CD4-positive, alpha-beta T cell treated with Interferon alpha-2 for 1 hour (primary cell): ENCODE data around the gene SCAI.
"Not testable (repeated sequence)": the region's sequence is repeated elsewhere in the genome, so short reads cannot be mapped to it uniquely, and the experiment has no call there.

ENCODE experiments used
- DNase-seq, 2 donors: peaks; one replicate each; pipeline ENCODE4 v3.0.0-alpha.2; 2020 to 2022

The SCAI gene

DNA sequence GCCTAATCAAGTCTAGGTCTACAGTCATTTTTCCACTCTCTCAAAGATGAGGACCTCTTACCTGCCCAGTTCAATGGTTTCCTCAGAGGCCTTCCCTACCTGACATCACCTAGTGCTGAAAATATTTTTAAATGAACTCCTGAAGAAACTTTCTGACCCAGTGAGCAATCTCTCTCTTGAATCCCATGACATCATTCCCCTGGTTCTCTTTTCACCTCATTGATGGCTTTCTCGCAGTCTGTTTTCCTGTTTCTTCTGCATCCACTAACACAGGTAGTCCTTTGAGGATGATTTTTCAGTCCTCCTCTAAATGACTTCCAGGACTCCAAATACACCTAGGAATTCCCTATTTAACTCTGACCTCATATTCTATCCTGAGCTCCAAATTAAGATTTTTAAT is 40.3 kb downstream of the SCAI start:
- DNase-seq, result no peak

DNA sequence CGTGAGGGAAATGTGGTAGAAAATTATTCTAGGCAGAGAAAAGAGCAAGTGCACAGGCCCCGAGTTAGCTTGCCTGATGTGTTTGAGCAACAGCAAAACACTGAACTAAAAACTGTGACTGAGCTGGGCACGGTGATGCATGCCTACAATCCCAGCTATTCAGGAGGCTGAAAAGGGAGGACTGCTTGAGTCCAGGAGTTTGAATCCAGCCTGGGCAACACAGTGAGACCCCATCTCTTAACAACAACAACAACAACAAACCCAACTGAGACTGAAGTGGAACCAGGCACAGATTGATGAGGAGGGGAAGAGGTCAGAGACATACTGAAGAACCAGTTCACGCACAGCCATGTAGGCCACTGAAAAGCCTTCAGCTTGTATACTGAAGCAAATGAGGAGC is 42.5 kb downstream of the SCAI start:
- DNase-seq, result no peak

DNA sequence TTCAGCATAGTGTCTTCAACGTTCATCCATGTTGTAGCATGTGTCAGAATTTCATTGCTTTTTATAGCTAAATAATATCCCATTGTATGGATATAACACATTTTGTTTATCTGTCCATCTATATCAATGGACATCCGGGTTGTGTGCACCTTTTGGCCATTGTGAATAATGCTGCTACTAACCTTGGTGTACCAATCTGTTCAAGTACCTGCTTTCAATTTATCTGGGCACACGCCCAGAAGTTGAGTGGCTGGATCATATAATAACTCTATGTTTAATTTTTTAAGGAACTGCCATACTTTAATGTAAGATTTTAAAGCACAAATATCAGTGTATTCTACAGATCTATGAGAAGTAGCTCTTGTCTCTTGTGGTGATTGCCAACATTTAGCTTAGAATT is 43.5 kb downstream of the SCAI start:
- no peak for DNase-seq

- no peak for DNase-seq
Observed at GRCh38 chr9:125095821-125096443, 47.4 kb downstream of the SCAI start.

DNA sequence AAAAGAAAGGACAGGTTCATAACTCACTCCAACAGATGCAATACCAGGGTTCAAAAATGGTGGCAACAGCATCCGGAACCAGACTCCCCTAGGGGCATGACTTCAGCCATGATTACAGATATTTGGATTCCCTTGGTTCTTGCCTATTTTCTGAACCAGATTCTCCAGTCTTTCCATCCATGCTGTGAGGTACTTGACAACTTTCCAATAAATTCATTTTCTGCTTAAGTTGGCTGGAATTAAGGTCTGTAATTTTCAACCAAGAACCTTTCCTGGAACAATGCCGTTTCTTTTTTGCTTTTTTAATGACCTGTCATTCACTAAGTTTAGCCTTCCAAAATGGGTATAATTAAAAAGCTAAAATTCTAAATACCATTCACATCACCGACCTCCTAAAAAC is 52.2 kb downstream of the SCAI start:
- DNase-seq, result no peak

DNA sequence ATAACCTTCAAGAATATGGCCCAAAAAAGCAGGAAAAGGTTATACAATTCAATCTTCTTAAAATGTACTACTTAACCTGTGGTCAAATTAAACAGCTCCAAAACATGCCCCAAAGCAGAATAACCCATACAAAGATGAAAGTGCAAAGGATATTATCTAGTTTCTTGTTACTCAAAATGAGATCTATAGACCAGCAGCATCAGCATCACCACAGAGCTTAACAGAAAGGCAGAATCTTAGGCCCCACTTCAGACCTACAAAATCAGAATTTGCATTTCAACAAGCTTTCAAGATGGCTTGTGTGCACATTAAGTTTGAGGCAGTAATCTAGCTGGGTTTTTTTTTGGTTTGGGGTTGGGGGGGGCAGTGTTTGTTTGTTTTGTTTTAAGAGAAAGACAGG is 54.0 kb downstream of the SCAI start:
- no peak for DNase-seq

GRCh38 chr9:125088752-125089151 is 54.6 kb downstream of the SCAI start:
- DNase-seq, result no peak

- no peak for DNase-seq
Observed at GRCh38 chr9:125085703-125086477, 57.4 kb downstream of the SCAI start.

DNA sequence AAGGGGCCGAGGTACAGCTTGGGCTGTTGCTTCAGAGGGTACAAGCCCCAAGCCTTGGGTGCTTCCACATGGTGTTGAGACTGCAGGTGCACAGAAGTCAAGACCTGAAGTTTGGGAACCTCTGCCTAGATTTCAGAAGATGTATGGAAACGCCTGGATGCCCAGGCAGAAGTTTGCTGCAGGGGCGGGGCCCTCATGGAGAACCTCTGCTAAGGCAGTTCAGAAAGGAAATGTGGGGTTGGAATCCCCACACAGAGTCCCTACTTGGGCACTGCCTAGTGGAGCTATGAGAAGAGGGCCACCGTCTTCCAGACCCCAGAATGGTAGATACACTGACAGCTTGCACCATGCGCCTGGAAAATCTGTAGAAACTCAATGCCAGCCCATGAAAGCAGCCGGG is 61.1 kb downstream of the SCAI start:
- DNase-seq, result not testable (repeated sequence)

DNA sequence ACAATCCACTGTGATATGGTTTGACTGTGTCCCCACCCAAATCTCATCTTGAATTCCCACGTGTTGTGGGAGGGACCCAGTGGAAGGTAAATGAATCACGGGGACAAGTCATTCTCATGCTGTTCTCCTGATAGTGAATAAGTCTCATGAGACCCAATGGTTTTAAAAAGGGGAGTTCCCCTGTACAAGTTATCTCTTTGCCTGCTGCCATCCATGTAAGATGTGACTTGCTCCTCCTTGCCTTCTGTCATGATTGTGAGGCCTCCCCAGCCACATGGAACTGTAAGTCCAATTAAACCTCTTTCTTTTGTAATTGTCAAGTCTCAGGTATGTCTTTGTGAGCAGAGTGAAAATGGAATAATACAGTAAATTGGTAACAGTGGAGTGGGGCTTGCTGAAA is 62.5 kb downstream of the SCAI start:
- DNase-seq, result not testable (repeated sequence)

GRCh38 chr9:125079931-125080330 is 63.4 kb downstream of the SCAI start:
- no peak for DNase-seq

DNA sequence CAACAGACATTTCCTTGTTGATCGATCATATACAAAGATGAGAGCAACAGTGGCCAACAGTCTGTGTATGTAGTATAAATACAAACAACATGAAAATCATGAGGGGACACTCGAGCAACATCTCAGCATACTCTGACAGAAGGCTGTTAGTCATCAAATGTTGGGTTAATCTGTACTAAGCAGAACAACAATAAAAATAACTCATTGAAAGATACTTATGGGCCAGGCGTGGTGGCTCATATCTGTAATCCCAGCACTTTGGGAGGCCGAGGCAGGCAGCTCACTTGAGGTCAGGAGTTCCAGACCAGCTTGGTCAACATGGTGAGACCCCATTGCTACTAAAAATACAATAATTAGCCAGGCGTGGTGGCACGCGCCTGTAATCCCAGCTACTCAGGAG is 67.3 kb downstream of the SCAI start:
- no peak for DNase-seq

GRCh38 chr9:125074976-125075375 is 68.4 kb downstream of the SCAI start:
- no peak for DNase-seq

DNA sequence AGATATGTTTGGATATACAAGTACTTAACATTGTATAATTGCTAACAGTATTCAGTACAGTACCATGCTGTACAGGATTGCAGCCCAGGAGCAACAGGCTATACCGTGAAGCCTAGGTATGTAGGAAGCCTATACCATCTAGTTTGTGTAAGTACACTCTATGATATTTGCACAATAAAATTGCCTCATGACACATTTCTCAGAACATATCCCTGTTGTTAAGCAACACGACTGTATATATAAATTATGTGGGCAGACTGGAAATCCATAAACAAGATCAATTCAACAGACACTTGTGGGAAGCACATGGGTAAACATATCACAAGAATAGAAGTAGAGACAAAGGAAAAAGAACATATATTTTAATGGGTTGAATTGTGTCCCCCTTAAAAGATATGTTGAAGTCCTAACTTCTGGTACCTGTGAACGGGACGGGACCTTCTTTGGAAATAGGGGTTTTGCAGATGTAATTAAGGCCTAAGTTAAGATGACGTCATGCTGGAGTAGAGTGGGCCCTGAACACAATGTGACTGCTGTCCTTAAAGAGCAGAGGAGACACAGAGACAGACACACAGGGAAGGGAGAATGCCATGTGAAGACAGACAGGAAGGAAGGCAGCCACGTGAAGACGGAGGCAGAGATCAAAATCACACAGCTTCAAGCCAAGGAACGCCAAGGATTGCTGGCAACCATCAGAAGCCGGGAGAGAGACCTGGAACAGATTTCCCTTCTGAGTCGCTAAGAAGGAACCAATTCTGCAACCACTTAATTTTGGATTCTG is 76.3 kb downstream of the SCAI start:
- no peak for DNase-seq

- no peak for DNase-seq
Observed at GRCh38 chr9:125061391-125061790, 81.9 kb downstream of the SCAI start.

GRCh38 chr9:125049212-125050049 is 93.9 kb downstream of the SCAI start:
- no peak for DNase-seq

- DNase-seq, result no peak
Observed at GRCh38 chr9:125043631-125044030, 99.7 kb downstream of the SCAI start.

DNA sequence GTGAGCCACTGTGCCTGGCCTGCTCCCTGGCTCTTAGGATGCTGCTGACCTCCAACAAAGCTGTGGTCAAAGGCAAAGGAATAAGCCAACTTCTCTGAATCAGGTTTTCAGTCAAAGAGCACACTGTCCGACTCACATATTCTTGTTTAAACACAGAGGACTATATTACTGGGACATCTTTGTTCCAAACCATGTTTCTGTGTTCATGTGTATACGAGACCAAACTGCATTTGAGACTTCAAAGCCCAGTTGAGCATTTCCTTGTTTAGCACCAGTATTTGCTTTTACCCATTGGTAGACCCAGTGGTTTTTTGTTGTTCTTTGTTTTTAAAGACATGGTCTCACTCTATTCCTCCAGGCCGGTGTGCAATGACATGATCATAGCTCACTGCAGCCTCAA is 100.2 kb downstream of the SCAI start:
- no peak for DNase-seq

GRCh38 chr9:125038166-125038565 is 105.2 kb downstream of the SCAI start:
- no peak for DNase-seq

- DNase-seq, result no peak
Observed at GRCh38 chr9:125028041-125028440, 115.3 kb downstream of the SCAI start.

- DNase-seq, result no peak
Observed at GRCh38 chr9:125024917-125025316, 118.4 kb downstream of the SCAI start.

DNA sequence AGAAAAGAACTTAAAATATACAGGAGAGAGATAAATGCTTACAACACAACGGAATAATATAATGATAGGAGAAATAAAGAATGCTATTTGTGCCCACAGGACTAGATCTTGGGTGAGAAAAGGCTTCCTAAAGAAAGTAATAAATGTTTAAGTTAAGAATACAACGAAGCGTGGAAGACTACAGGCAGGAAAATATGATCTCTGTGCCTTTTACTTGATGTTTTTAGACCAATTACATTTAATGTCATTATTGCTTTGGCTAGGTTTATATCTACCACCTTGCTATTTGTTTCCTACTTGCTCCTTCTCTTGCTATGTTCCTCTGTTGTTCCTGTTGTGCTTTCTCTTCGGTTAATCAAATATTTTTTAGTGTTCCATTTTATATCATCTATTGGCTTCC is 122.3 kb downstream of the SCAI start:
- no peak for DNase-seq

DNA sequence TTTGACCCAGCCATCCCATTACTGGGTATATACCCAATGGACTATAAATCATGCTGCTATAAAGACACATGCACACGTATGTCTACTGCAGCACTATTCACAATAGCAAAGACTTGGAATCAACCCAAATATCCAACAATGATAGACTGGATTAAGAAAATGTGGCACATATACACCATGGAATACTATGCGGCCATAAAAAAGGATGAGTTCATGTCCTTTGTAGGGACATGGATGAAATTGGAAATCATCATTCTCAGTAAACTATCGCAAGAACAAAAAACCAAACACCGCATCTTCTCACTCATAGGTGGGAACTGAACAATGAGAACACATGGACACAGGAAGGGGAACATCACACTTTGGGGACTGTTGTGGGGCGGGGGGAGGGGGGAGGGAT is 127.7 kb downstream of the SCAI start:
- not testable (repeated sequence) for DNase-seq
